ENCODE data around the gene ZBTB3. TPM values are rescaled to one million over a fixed set of nuclear protein-coding genes. Genes with fewer than 3 reads are reported as not detected.

Gene ZBTB3
- total RNA-seq, 1 donor from 2014 or later: 6.1 TPM

GRCh38 chr11:62792202-62792575 is 38.2 kb upstream of the ZBTB3 start:
- peaks cover 0 to 50% of the 10 kb centered on the region in 2 donors for H3K36me3 ChIP-seq
- intact Hi-C loops (cut with DNase I): no loop called here
- TF ChIP-seq POLR2AphosphoS5 (IDR thresholded peaks at IDR 0.05; ENCODE audit: insufficient read depth in 1 of 2, low read depth in 1 of 2) (no peak), CTCF (IDR thresholded peaks at IDR 0.05) (no peak), POLR2A (IDR thresholded peaks at IDR 0.05) (no peak)
- no peaks in the 10 kb centered on the region for H3K9me3 ChIP-seq
- H3K4me1 ChIP-seq: peaks cover 47% of the 10 kb centered on the region
- no peak for DNase-seq (ENCODE audit: extremely low spot score in 2 of 2)
- H3K4me3 ChIP-seq: peak overlapping the region; percentile 54 to 89
- H3K27ac ChIP-seq: peak overlapping the region; percentile 81
- no peaks in the 10 kb centered on the region for H3K27me3 ChIP-seq

GRCh38 chr11:62791501-62792201 is 37.7 kb upstream of the ZBTB3 start, which contains the start of gene TMEM223:
Gene TMEM223 (minus strand): TSS chr11:62792006. CDS start chr11:62791994, 12 bp downstream.
- DNase-seq (ENCODE audit: extremely low spot score in 2 of 2): no peak
- H3K4me1 ChIP-seq: peaks cover 47% of the 10 kb centered on the region
- intact Hi-C loops (cut with DNase I): no loop called here
- H3K9me3 ChIP-seq: no peaks in the 10 kb centered on the region
- peak within 1 kb of the TSS; percentile 81 for H3K27ac ChIP-seq
- H3K4me3 ChIP-seq: peak within 1 kb of the TSS; percentile 54 to 89
- TF ChIP-seq POLR2A (IDR thresholded peaks at IDR 0.05) (peak in 1 of 2 donors; percentile 33), CTCF (IDR thresholded peaks at IDR 0.05) (no peak), POLR2AphosphoS5 (IDR thresholded peaks at IDR 0.05; ENCODE audit: insufficient read depth in 1 of 2, low read depth in 1 of 2) (peak; percentile 86 to 91)
- H3K36me3 ChIP-seq: peaks cover 0 to 44% of the 10 kb centered on the region in 2 donors
- no peaks in the 10 kb centered on the region for H3K27me3 ChIP-seq

- no peaks in the 10 kb centered on the region for H3K9me3 ChIP-seq
- TF ChIP-seq CTCF (IDR thresholded peaks at IDR 0.05): no peak
- no peak for TF ChIP-seq POLR2A (IDR thresholded peaks at IDR 0.05)
- no peak for TF ChIP-seq POLR2AphosphoS5 (IDR thresholded peaks at IDR 0.05; ENCODE audit: insufficient read depth in 1 of 2, low read depth in 1 of 2)
- intact Hi-C loops (cut with DNase I): loop anchor here (5.0 to 10.0 kb wide), 2 partner anchors 45 to 73 kb away; partner anchors contain the start of genes STX5, TEX54 and WDR74
- peaks cover 0 to 23% of the 10 kb centered on the region in 2 donors for H3K36me3 ChIP-seq
- H3K4me3 ChIP-seq: no peak overlapping the region
- no peaks in the 10 kb centered on the region for H3K27me3 ChIP-seq
- no peak for DNase-seq (ENCODE audit: extremely low spot score in 2 of 2)
- H3K4me1 ChIP-seq: peaks cover 57% of the 10 kb centered on the region
- no peak overlapping the region for H3K27ac ChIP-seq
Measured at GRCh38 chr11:62789576-62789975, 35.6 kb upstream of the ZBTB3 start.

- peaks cover 57% of the 10 kb centered on the region for H3K4me1 ChIP-seq
- peaks cover 0 to 18% of the 10 kb centered on the region in 2 donors for H3K36me3 ChIP-seq
- DNase-seq (ENCODE audit: extremely low spot score in 2 of 2): no peak
- no peaks in the 10 kb centered on the region for H3K27me3 ChIP-seq
- H3K4me3 ChIP-seq: no peak overlapping the region
- no peaks in the 10 kb centered on the region for H3K9me3 ChIP-seq
- intact Hi-C loops (cut with DNase I): loop anchor here (5.0 to 10.0 kb wide), 2 partner anchors 46 to 73 kb away; partner anchors contain the start of genes STX5, TEX54 and WDR74
- no peak for TF ChIP-seq POLR2A (IDR thresholded peaks at IDR 0.05)
- TF ChIP-seq CTCF (IDR thresholded peaks at IDR 0.05): no peak
- TF ChIP-seq POLR2AphosphoS5 (IDR thresholded peaks at IDR 0.05; ENCODE audit: insufficient read depth in 1 of 2, low read depth in 1 of 2): no peak
- H3K27ac ChIP-seq: no peak overlapping the region
Measured at GRCh38 chr11:62788991-62789390, 35.0 kb upstream of the ZBTB3 start.
